Measurements from ENCODE around the gene BICD2. TPM values are rescaled to one million over a fixed set of nuclear protein-coding genes. Genes with fewer than 3 reads are reported as not detected.

Gene BICD2
- total and polyA plus RNA-seq, 4 donors: 13.8 to 33.2 (median 26.4) TPM

DNA sequence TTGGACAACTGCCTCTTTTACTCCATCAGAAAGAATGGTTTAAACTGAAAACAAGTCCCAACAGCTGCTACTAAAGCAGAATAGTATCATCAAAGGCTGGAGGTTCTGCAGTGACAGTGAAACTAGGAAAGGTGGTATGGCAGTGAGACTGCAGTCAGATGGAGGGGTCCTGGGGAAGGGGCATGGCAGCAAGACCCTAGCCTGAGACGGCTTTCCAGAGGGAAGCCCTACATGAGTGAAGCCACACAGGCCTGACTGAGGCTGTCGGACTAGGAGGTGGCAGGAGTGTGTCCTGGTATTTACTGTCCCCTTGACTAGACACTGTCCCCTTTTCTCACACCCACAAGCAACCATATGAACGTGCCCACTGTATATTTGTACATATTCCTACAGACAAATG lies 54.3 kb downstream of the BICD2 start:
- TF ChIP-seq, protein P1, sequence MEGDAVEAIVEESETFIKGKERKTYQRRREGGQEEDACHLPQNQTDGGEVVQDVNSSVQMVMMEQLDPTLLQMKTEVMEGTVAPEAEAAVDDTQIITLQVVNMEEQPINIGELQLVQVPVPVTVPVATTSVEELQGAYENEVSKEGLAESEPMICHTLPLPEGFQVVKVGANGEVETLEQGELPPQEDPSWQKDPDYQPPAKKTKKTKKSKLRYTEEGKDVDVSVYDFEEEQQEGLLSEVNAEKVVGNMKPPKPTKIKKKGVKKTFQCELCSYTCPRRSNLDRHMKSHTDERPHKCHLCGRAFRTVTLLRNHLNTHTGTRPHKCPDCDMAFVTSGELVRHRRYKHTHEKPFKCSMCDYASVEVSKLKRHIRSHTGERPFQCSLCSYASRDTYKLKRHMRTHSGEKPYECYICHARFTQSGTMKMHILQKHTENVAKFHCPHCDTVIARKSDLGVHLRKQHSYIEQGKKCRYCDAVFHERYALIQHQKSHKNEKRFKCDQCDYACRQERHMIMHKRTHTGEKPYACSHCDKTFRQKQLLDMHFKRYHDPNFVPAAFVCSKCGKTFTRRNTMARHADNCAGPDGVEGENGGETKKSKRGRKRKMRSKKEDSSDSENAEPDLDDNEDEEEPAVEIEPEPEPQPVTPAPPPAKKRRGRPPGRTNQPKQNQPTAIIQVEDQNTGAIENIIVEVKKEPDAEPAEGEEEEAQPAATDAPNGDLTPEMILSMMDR (IDR thresholded peaks at IDR 0.05; ENCODE audit: control extremely low read depth, extremely low read depth): no peak
- 90 to 97% methylated on average over 3 of the region's 3 CpGs for WGBS, 2 donors

DNA sequence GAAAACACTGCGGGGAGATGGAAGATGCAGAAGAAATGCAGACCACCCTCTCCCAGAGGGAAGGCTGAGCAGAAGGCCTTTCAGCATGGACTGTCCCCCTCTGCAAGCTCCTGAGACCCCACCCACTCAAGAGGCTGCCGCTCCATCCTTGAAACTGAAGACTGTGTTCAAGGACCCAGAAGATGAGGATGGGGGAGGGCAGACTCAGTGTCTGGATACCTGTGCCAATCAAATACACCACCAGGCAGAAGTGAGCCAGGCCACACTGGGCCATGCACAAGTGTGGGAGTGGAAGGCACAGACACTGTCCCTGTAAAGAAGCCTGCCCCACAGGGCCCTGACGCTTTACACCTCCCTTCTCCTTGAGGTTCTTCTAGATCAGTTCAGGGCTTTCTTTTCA lies 54.7 kb downstream of the BICD2 start:
- no peak overlapping the region for H3K9ac ChIP-seq (ENCODE audit: insufficient read depth in 1 of 2, low read length in 2 of 2)
- no peaks in the 10 kb centered on the region for H3K27me3 ChIP-seq (ENCODE audit: control insufficient read depth in 3 of 3, insufficient read depth in 3 of 3, low read length in 2 of 3)
- no peak overlapping the region for H3K4me3 ChIP-seq
- peaks cover 0 to 1% (median 0%) of the 10 kb centered on the region in 4 donors for H3K9me3 ChIP-seq (ENCODE audit: control insufficient read depth in 4 of 4, insufficient read depth in 3 of 4, low read length in 3 of 4)
- peaks cover 0 to 2% (median 0%) of the 10 kb centered on the region in 5 donors for H3K4me1 ChIP-seq (ENCODE audit: control insufficient read depth in 5 of 5, insufficient read depth in 5 of 5, low read length in 5 of 5)
- no peak for DNase-seq
- no peak overlapping the region for H3K27ac ChIP-seq (ENCODE audit: low read depth in 1 of 2, low read length in 1 of 2)
- WGBS, 2 donors: 91 to 97% methylated on average over 3 of the region's 3 CpGs
- H3K36me3 ChIP-seq (ENCODE audit: control insufficient read depth in 4 of 4, insufficient read depth in 4 of 4, low read length in 4 of 4): peaks cover 0 to 37% (median 14%) of the 10 kb centered on the region in 4 donors
- TF ChIP-seq, protein P1 (IDR thresholded peaks at IDR 0.05; ENCODE audit: control extremely low read depth, extremely low read depth): no peak
- ATAC-seq (ENCODE audit: insufficient read depth, low FRiP score): no peak

More for the DNA sequence above, 54.3 kb downstream of the BICD2 start:
- Histone ChIP-seq H3K9ac (ENCODE audit: insufficient read depth in 1 of 2, low read length in 2 of 2) (no peak overlapping the region), H3K27me3 (ENCODE audit: control insufficient read depth in 3 of 3, insufficient read depth in 3 of 3, low read length in 2 of 3) (no peaks in the 10 kb centered on the region), H3K4me1 (ENCODE audit: control insufficient read depth in 5 of 5, insufficient read depth in 5 of 5, low read length in 5 of 5) (peaks cover 0 to 2% (median 0%) of the 10 kb centered on the region in 5 donors), H3K27ac (ENCODE audit: low read depth in 1 of 2, low read length in 1 of 2) (no peak overlapping the region), H3K9me3 (ENCODE audit: control insufficient read depth in 4 of 4, insufficient read depth in 3 of 4, low read length in 3 of 4) (peaks cover 0 to 2% (median 0%) of the 10 kb centered on the region in 4 donors), H3K36me3 (ENCODE audit: control insufficient read depth in 4 of 4, insufficient read depth in 4 of 4, low read length in 4 of 4) (peaks cover 0 to 41% (median 16%) of the 10 kb centered on the region in 4 donors), H3K4me3 (no peak overlapping the region)
- DNase-seq: no peak
- ATAC-seq (ENCODE audit: insufficient read depth, low FRiP score): no peak

DNA sequence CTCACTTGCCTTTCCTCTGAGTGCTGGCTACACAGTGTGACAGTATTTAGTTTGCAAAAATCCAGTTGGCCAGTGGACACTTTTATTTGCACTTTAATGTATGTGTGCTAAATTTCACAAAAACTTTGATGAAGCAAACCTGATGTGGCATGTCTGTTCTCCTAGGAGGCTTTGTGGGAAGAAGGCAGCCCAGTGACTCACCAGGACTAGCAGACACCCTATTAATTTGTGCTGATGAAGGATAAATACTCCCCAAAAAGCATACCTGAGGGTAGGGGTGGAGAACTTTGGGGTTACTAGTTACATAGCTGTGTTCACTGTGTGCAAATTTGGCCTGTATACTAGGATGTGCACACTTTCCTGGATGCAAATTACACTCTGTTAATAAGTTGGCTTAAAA lies 55.4 kb downstream of the BICD2 start:
- Histone ChIP-seq H3K4me3 (no peak overlapping the region), H3K9ac (ENCODE audit: insufficient read depth in 1 of 2, low read length in 2 of 2) (no peak overlapping the region), H3K36me3 (ENCODE audit: control insufficient read depth in 4 of 4, insufficient read depth in 4 of 4, low read length in 4 of 4) (peaks cover 0 to 30% (median 7%) of the 10 kb centered on the region in 4 donors), H3K27me3 (ENCODE audit: control insufficient read depth in 3 of 3, insufficient read depth in 3 of 3, low read length in 2 of 3) (no peaks in the 10 kb centered on the region), H3K4me1 (ENCODE audit: control insufficient read depth in 5 of 5, insufficient read depth in 5 of 5, low read length in 5 of 5) (peaks cover 0 to 2% (median 0%) of the 10 kb centered on the region in 5 donors), H3K9me3 (ENCODE audit: control insufficient read depth in 4 of 4, insufficient read depth in 3 of 4, low read length in 3 of 4) (no peaks in the 10 kb centered on the region), H3K27ac (ENCODE audit: low read depth in 1 of 2, low read length in 1 of 2) (no peak overlapping the region)
- TF ChIP-seq, protein P1 (IDR thresholded peaks at IDR 0.05; ENCODE audit: control extremely low read depth, extremely low read depth): no peak
- DNase-seq (no peak), ATAC-seq (ENCODE audit: insufficient read depth, low FRiP score) (no peak)

DNA sequence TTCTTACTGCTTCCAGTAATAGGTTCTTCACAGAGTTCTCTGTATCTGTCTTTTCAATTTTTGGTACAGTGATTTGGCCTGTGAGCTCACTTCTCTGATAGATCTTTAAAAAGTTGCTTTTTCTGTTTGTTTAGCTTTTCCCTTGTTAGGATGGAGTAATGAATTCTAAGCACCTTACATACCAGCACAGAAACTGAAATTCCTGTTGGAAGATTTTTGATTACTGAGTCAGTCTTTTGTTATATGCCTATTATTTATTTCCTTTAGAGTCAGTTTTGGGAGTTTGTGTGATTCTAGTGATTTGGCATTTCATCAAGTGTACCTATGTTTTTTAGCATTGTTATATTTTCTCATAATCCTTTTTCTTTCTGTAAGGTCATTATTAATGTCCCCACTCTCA lies 57.1 kb downstream of the BICD2 start:
- H3K27me3 ChIP-seq (ENCODE audit: control insufficient read depth in 3 of 3, insufficient read depth in 3 of 3, low read length in 2 of 3): no peaks in the 10 kb centered on the region
- no peak for DNase-seq
- no peak overlapping the region for H3K4me3 ChIP-seq
- peaks cover 0 to 15% (median 0%) of the 10 kb centered on the region in 4 donors for H3K36me3 ChIP-seq (ENCODE audit: control insufficient read depth in 4 of 4, insufficient read depth in 4 of 4, low read length in 4 of 4)
- H3K27ac ChIP-seq (ENCODE audit: low read depth in 1 of 2, low read length in 1 of 2): no peak overlapping the region
- no peak overlapping the region for H3K9ac ChIP-seq (ENCODE audit: insufficient read depth in 1 of 2, low read length in 2 of 2)
- H3K9me3 ChIP-seq (ENCODE audit: control insufficient read depth in 4 of 4, insufficient read depth in 3 of 4, low read length in 3 of 4): no peaks in the 10 kb centered on the region
- ATAC-seq (ENCODE audit: insufficient read depth, low FRiP score): no peak
- H3K4me1 ChIP-seq (ENCODE audit: control insufficient read depth in 5 of 5, insufficient read depth in 5 of 5, low read length in 5 of 5): peaks cover 0 to 2% (median 0%) of the 10 kb centered on the region in 5 donors
- TF ChIP-seq, protein P1 (IDR thresholded peaks at IDR 0.05; ENCODE audit: control extremely low read depth, extremely low read depth): no peak
